ENCODE results near the gene CELSR2.

The CELSR2 gene

GRCh38 chr1:109242387-109242786, 7.0 kb upstream of the CELSR2 start:
- Mint-ChIP-seq H3K4me1 (peaks cover 40% of the 10 kb centered on the region), H3K4me3 (no peak overlapping the region), H3K9me3 (no peaks in the 10 kb centered on the region), H3K27me3 (peaks cover 40% of the 10 kb centered on the region), H3K27ac (no peak overlapping the region)
- ATAC-seq (peak; percentile 5), DNase-seq (no peak)

- H3K27me3 Mint-ChIP-seq, result peaks cover 48% of the 10 kb centered on the region
- DNase-seq, result no peak
- peak overlapping the region in 1 of 2 donors; percentile 29 for H3K27ac Mint-ChIP-seq
- no peak overlapping the region for H3K4me3 Mint-ChIP-seq
- no peak for ATAC-seq
- peaks cover 40% of the 10 kb centered on the region for H3K4me1 Mint-ChIP-seq
- no peaks in the 10 kb centered on the region for H3K9me3 Mint-ChIP-seq
Measured at GRCh38 chr1:109243221-109243620, 6.1 kb upstream of the CELSR2 start.

GRCh38 chr1:109243860-109244552, 5.3 kb upstream of the CELSR2 start:
- H3K27me3 Mint-ChIP-seq, result peaks cover 49% of the 10 kb centered on the region
- peaks cover 40% of the 10 kb centered on the region for H3K4me1 Mint-ChIP-seq

DNA sequence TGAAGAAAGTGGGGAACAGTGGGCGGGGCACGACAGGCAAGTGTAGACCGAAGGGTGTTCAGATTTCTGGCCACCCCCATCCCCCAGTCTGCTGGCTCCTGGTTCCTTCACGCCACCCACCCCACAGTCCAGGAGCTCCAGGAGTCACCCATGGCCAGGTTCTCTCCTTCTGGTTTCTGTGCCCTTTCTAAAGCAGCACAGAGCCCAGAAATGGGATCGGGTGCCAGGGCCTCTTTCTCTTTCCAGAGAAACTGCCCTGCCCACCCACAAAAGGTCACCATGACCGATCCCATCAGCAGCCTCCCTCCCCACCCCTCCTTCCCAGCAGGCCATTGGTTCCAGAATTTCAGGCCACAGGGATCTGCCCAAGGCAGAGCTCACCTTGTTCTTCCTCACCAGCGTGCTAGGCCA, 3.2 kb upstream of the CELSR2 start:
- DNase-seq (no peak), ATAC-seq (no peak)
- Mint-ChIP-seq H3K4me1 (peaks cover 34% of the 10 kb centered on the region), H3K27me3 (peaks cover 60% of the 10 kb centered on the region), H3K4me3 (no peak overlapping the region), H3K27ac (no peak overlapping the region), H3K9me3 (no peaks in the 10 kb centered on the region)

More at GRCh38 chr1:109243860-109244552, 5.3 kb upstream of the CELSR2 start:
- H3K9me3 Mint-ChIP-seq, result no peaks in the 10 kb centered on the region
- H3K4me3 Mint-ChIP-seq, result no peak overlapping the region
- ATAC-seq (no peak), DNase-seq (no peak)
- peak overlapping the region in 1 of 2 donors; percentile 89 for H3K27ac Mint-ChIP-seq

DNA sequence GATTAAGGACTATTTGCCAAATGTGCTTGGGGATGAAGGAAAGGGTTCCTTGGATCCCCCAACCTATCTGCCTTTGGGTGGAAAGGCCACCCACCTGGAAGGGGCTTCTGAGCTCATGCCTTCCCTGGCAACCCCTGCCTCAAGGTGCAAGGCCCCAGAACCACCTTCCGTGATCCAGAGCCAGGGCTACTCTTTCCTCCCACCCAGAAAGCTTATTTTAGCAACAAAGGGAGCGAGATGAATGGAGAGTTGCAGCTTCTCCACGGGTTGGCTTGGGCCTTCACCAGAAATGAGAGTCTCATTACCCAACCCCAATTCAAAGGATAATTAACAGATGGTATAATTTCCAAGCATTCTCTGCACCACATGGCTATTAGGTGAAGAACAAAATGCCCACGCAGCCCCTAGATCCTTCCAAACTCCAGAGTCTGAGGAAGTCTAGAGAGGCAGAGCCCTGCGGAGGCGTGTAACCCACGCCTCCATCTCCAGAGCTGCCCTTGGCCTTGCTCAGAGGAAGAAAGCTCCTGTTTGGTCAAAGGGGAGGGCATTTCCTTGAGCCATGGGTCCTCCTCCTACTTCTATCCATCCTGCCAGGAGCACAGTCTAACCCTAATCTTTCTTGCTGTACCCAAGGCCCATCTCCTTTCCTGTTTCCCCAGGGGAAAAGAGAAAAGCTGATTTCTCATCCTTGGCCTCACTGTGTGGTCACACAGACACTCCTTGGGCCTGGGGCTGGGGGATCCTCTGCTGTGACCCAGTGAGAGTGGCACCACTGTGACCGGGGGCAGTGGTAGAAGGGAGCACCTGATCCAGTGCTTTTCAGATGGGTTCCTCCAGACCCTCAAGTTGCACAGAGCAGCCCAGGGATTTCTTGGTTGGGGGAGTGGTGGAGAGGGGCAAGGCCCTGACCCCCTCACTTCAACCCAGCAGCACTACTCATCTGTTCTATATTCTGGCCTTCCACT, 1.7 kb upstream of the CELSR2 start:
- H3K4me1 Mint-ChIP-seq, result peaks cover 25% of the 10 kb centered on the region
- peaks cover 47% of the 10 kb centered on the region for H3K27me3 Mint-ChIP-seq
- no peak overlapping the region for H3K4me3 Mint-ChIP-seq
- DNase-seq (no peak), ATAC-seq (no peak)
- no peaks in the 10 kb centered on the region for H3K9me3 Mint-ChIP-seq
- no peak overlapping the region for H3K27ac Mint-ChIP-seq

DNA sequence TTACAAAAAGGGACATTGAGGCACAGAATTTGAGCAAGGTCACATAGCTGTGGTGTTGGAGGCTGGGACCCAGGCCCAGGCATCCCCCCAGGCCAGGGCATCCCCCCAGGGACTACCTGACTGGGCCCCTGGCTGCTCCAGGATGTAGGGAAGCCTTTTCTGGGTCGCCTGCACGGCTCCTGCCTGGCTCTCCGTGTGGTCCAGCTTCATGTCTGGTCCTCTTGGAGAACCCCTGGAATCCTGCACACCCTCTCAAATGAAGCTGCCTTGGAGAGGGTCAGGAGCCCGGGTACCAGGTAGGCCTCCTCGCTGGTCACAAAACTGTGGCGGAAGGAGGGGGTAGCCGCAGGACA, 919 bp upstream of the CELSR2 start:
- peaks cover 40% of the 10 kb centered on the region for H3K27me3 Mint-ChIP-seq
- no peak overlapping the region for H3K4me3 Mint-ChIP-seq
- H3K27ac Mint-ChIP-seq, result no peak overlapping the region
- no peak for ATAC-seq
- H3K9me3 Mint-ChIP-seq, result no peaks in the 10 kb centered on the region
- peaks cover 27% of the 10 kb centered on the region for H3K4me1 Mint-ChIP-seq
- no peak for DNase-seq

GRCh38 chr1:109249654-109250401, 489 bp downstream of the CELSR2 start:
- Mint-ChIP-seq H3K4me1 (peaks cover 35% of the 10 kb centered on the region), H3K27ac (no peak overlapping the region), H3K9me3 (no peaks in the 10 kb centered on the region), H3K27me3 (peaks cover 29% of the 10 kb centered on the region), H3K4me3 (peak overlapping the region; percentile 35 to 57)
- DNase-seq (peak in 1 of 2 donors; percentile 29), ATAC-seq (peak; percentile 66)

DNA sequence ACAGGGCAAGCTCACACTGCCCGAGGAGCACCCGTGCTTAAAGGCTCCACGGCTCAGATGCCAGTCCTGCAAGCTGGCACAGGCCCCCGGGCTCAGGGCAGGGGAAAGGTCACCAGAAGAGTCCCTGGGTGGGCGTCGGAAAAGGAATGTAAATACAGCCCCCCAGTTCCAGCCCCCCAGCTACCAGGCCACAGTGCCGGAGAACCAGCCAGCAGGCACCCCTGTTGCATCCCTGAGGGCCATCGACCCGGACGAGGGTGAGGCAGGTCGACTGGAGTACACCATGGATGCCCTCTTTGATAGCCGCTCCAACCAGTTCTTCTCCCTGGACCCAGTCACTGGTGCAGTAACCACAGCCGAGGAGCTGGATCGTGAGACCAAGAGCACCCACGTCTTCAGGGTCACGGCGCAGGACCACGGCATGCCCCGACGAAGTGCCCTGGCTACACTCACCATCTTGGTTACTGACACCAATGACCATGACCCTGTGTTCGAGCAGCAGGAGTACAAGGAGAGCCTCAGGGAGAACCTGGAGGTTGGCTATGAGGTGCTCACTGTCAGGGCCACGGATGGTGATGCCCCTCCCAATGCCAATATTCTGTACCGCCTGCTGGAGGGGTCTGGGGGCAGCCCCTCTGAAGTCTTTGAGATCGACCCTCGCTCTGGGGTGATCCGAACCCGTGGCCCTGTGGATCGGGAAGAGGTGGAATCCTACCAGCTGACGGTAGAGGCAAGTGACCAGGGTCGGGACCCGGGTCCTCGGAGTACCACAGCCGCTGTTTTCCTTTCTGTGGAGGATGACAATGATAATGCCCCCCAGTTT, 1.3 kb downstream of the CELSR2 start:
- no peak overlapping the region for H3K27ac Mint-ChIP-seq
- ATAC-seq (no peak), DNase-seq (no peak)
- H3K4me1 Mint-ChIP-seq, result peaks cover 35% of the 10 kb centered on the region
- peaks cover 28% of the 10 kb centered on the region for H3K27me3 Mint-ChIP-seq
- no peaks in the 10 kb centered on the region for H3K9me3 Mint-ChIP-seq
- H3K4me3 Mint-ChIP-seq, result peak overlapping the region; percentile 35 to 57

- H3K9me3 Mint-ChIP-seq, result no peaks in the 10 kb centered on the region
- no peak overlapping the region for H3K4me3 Mint-ChIP-seq
- no peak overlapping the region for H3K27ac Mint-ChIP-seq
- ATAC-seq (no peak), DNase-seq (no peak)
- H3K4me1 Mint-ChIP-seq, result peaks cover 35% of the 10 kb centered on the region
- peaks cover 28% of the 10 kb centered on the region for H3K27me3 Mint-ChIP-seq
Measured at GRCh38 chr1:109251277-109252166, 2.2 kb downstream of the CELSR2 start.

- Mint-ChIP-seq H3K4me1 (peaks cover 38% of the 10 kb centered on the region), H3K27me3 (peaks cover 21% of the 10 kb centered on the region), H3K9me3 (no peaks in the 10 kb centered on the region), H3K4me3 (no peak overlapping the region), H3K27ac (no peak overlapping the region)
- no peak for ATAC-seq
- no peak for DNase-seq
Measured at GRCh38 chr1:109252167-109252892, 3.0 kb downstream of the CELSR2 start.

GRCh38 chr1:109252893-109253802, 3.8 kb downstream of the CELSR2 start:
- Mint-ChIP-seq H3K9me3 (no peaks in the 10 kb centered on the region), H3K27me3 (peaks cover 13% of the 10 kb centered on the region), H3K27ac (no peak overlapping the region), H3K4me1 (peaks cover 44% of the 10 kb centered on the region), H3K4me3 (no peak overlapping the region)
- DNase-seq (no peak), ATAC-seq (no peak)

DNA sequence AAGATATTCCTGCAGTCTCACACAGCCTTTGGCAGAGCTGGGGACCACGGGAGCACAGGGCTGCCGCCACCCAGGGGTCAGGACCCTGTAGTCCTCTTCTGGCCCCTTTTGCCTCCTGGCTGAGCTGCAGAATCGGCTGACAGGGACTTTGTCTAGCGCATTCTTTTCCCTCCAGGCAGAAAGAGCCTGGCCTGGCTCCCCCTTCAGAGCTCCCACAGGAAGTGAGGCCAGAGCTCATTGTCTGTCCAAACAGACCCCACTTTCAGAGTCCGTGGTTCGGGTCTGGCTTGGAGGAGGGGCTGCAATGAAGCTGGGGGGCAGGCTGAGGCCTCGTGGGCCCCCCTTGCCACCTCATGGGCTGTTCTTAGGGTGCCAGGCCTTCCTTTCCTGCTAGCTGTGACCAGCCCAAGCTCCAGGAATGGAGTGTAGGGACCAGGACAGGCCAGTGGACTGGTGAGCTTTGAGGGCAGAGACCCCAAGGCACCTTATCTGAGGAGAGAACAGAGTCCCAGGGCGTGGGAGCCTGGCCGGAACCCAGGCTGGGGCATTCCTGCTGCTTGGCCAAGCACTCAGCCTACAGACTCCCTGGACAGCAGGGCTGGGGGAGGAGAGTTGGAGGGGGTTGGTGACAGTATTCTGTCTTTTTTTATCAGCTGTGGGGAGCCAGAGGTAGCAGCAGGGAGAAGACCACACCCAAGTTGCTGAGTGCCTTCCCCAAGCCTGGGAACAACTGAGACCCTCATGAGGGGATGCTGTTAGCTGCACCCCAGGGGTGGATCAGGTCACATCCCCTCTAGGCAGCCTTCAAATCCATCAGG, 4.7 kb downstream of the CELSR2 start:
- no peak overlapping the region for H3K4me3 Mint-ChIP-seq
- no peak for DNase-seq
- peak overlapping the region; percentile 57 to 64 for H3K27ac Mint-ChIP-seq

More for the DNA sequence above, 4.7 kb downstream of the CELSR2 start:
- Mint-ChIP-seq H3K27me3 (peaks cover 12% of the 10 kb centered on the region), H3K4me1 (peaks cover 40% of the 10 kb centered on the region), H3K9me3 (no peaks in the 10 kb centered on the region)
- ATAC-seq, result no peak

Data from stimulated activated naive CD8-positive, alpha-beta T cell treated with anti-CD3 and anti-CD28 coated beads, Interleukin-15, amount 100 ng/mL, for 72 hours (primary cell).